ENCODE results near the gene MAPT. TPM values are rescaled to one million over a fixed set of nuclear protein-coding genes. Genes with fewer than 3 reads are reported as not detected.

Gene MAPT
- polyA plus RNA-seq, 1 experiment, result 0.16 TPM

DNA sequence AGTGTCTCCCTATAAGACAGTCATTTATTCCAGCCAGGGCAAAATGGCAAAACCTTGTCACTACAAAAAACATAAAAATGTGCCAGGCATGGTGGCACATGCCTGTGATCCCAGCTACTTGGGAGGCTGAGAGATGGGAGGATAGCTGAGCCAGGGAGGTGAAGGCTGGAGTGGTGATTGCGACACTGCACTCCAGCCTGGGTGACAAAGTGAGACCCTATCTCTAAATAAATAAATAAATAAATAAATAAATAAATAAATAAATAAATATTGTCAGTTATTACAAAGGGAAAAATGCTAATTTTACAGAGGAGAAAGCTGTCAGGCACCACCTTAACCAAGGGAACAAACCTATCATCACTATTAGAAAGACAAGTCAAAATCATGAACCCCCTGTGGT is 180.2 kb downstream of the MAPT start:
- Histone ChIP-seq H3K36me3 (ENCODE audit: control insufficient read depth, insufficient read depth, low read length) (no peaks in the 10 kb centered on the region), H3K27me3 (ENCODE audit: control insufficient read depth, insufficient read depth, low read length) (no peaks in the 10 kb centered on the region), H3K4me3 (ENCODE audit: low read depth, low read length) (no peak overlapping the region)
- TF ChIP-seq, protein P1, sequence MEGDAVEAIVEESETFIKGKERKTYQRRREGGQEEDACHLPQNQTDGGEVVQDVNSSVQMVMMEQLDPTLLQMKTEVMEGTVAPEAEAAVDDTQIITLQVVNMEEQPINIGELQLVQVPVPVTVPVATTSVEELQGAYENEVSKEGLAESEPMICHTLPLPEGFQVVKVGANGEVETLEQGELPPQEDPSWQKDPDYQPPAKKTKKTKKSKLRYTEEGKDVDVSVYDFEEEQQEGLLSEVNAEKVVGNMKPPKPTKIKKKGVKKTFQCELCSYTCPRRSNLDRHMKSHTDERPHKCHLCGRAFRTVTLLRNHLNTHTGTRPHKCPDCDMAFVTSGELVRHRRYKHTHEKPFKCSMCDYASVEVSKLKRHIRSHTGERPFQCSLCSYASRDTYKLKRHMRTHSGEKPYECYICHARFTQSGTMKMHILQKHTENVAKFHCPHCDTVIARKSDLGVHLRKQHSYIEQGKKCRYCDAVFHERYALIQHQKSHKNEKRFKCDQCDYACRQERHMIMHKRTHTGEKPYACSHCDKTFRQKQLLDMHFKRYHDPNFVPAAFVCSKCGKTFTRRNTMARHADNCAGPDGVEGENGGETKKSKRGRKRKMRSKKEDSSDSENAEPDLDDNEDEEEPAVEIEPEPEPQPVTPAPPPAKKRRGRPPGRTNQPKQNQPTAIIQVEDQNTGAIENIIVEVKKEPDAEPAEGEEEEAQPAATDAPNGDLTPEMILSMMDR (IDR thresholded peaks at IDR 0.05; ENCODE audit: insufficient read depth, low read depth, low read length), result no peak
- CTCF ChIA-PET, result no interaction called here
- POLR2A ChIA-PET, result no interaction called here
- DNase-seq (ENCODE audit: low read depth), result no peak

Small RNA genes within 50 kb of the gene (small RNA-seq; reads per million reads assigned to genes)
- not detected for gene RF00017 (ENCODE audit: insufficient read length, low read depth, low replicate concordance)

Other genes with a start within 250 kb of the MAPT start
- not detected in 2 replicates for gene CRHR1, start 110.2 kb upstream of the MAPT start, polyA plus RNA-seq (2011; rRNA removed)
- not detected in 2 replicates for gene SPPL2C, start 49.7 kb upstream of the MAPT start, polyA plus RNA-seq (2011; rRNA removed)
- gene STH, start 104.7 kb downstream of the MAPT start, polyA plus RNA-seq (2011; rRNA removed), result not detected in 2 replicates